GM12875 (cell line): Measurements from ENCODE around the gene CRACDL.

ENCODE experiments used
- H3K4me3 ChIP-seq: one replicate; pipeline ENCODE4 v1.5.1; 2011; ENCODE audit warnings: low read depth, low read length, control low read depth
- TF ChIP-seq, protein P1 (sequence below): IDR thresholded peaks from 2 replicates; pipeline ENCODE4 v1.5.1; 2011; ENCODE audit warnings: low read depth, mild to moderate bottlenecking, control low read depth, inconsistent platforms, low read length, moderate library complexity, borderline replicate concordance; ENCODE audit not compliant: insufficient read depth

CRACDL gene

DNA sequence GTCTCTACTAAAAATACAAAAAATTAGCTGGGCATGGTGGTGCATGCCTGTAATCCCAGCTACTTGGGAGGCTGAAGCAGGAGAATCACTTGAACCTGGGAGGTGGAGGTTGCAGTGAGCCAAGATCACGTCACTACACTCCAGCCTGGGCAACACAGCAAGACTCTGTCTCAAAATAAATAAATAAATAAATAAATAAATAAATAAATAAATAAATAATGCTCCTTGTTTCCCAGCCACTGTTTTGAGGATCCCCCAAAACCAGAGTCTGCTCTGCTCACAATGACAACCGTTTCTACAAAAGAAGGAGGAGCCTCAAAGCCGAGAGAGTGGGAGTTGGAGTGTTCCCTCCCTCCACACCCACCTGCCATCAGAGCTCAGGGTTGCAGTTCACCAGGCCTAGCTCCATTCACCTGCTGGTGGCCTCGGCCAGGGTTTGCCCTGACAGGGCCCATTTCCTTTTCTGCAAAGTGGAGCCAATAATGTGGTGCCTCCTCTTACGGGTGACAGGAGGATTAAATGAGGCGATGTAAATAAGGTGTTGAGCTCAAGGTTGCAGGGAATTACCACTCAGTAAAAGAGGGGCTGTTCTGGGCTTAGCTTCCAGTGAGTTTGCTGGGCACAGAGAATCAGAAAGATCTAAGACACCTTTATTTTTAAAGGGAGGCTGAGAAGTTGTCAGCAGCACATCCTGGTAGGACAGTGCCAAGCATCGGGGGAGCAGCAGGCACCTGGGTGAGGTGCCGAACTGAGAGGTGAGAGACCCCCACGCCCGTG is 25.5 kb downstream of the CRACDL start:
- TF ChIP-seq, protein P1, sequence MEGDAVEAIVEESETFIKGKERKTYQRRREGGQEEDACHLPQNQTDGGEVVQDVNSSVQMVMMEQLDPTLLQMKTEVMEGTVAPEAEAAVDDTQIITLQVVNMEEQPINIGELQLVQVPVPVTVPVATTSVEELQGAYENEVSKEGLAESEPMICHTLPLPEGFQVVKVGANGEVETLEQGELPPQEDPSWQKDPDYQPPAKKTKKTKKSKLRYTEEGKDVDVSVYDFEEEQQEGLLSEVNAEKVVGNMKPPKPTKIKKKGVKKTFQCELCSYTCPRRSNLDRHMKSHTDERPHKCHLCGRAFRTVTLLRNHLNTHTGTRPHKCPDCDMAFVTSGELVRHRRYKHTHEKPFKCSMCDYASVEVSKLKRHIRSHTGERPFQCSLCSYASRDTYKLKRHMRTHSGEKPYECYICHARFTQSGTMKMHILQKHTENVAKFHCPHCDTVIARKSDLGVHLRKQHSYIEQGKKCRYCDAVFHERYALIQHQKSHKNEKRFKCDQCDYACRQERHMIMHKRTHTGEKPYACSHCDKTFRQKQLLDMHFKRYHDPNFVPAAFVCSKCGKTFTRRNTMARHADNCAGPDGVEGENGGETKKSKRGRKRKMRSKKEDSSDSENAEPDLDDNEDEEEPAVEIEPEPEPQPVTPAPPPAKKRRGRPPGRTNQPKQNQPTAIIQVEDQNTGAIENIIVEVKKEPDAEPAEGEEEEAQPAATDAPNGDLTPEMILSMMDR: no peak
- no peak overlapping the region for H3K4me3 ChIP-seq

DNA sequence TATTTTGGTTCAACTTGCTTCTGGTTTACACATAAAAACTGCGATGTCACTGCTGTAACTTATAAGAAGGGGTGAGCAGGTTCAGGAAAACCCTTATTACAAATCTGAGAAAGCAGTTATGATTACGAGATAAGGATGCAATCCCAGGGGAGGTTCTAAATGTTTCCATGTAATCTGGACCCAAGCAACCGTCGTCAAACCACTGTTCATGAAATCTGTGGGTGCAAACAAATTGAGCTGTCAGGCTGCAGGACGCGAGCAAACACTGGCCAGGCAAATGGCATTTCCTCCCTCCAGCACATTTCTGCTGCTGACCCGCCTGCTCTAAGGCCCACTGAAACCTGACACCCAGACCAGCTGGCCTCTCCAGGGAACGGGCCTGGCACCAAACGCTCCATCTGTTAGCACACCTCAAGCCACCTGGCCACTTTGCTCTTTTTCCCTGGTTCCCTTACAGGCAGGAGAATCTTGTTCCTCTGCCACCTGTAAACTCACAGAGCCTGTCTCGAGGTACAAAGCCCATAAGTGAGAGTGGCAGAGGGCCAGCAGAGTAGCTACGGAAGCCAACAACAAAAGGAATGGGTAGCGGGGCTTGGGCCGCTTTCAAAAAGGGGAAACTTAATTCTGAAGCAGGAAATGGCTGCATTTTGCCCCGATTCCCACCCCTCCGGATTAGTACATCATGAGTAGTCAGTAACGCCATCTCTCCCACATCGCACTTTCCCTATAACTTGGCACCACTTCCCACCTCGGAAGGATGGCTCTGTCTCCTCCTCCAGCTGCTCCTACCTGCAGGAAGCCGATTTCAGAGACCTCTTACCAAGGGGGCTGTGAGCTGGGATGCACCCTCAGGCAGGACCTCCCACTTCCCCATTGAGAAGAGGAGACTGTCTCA is 26.5 kb downstream of the CRACDL start:
- TF ChIP-seq, protein P1: no peak

DNA sequence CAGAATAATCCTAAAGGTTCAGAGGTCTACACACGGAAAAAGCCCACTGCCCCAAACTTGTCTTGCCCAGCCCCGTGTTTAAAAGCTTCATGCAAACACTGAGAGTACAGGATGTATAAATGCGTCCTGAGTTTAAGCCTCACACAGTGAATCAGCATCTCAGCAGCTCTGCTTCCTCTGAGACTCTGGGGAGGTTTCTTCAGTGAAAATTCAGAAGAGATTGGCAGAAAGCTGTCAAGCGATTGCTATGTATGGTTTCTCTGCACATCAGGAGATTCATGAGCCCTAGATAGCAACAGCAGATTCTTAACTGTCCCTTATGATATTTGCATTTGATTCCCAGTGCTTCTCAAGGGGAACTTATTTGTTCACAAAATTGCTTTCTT is 27.1 kb downstream of the CRACDL start:
- H3K4me3 ChIP-seq: no peak overlapping the region
- TF ChIP-seq, protein P1: no peak

More for the DNA sequence above, 26.5 kb downstream of the CRACDL start:
- H3K4me3 ChIP-seq: no peak overlapping the region

DNA sequence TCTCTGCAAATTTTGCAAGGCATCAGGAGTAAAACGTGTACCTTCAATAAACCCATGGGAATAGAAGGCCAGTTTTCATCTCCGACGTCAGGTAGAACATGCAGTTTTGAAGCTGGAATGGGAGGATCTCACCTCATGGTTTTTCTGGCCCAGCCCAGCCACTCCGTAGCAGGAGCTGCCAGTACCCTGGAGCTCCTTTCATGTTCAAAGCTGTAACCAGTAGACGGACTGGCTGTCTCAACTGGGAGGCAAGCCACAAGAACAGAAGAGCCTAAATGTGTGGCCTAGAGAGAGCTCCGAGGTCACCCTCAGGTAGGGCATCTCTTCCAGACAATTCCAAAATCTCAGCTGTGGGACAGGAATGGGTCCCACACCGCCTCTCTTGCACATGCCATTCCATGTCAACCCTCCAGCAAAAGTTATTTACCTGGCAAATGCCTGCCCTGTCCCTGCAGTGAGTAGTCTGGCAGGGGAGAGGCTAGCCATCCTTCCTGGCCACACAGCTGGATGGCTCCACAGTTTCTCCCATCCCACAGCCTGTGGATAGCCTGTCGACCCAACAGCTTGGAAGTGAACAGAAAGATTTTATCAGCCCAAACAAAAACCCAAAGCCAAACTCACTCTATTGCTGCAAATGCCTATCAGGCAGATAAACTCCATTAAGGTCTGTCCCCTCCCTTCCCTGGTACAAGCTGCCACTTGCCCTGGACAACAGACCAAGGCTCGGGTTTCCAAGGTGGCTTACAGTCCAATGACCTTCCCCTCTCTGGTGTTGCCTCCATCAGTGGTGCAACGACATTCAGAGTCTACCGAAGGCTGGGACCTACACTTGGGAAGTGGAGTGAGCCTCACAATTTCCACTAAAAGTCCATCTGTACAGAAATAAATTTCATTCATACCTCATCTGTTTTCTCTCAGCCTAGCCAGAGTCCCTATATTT is 27.8 kb downstream of the CRACDL start:
- no peak overlapping the region for H3K4me3 ChIP-seq
- TF ChIP-seq, protein P1: no peak

DNA sequence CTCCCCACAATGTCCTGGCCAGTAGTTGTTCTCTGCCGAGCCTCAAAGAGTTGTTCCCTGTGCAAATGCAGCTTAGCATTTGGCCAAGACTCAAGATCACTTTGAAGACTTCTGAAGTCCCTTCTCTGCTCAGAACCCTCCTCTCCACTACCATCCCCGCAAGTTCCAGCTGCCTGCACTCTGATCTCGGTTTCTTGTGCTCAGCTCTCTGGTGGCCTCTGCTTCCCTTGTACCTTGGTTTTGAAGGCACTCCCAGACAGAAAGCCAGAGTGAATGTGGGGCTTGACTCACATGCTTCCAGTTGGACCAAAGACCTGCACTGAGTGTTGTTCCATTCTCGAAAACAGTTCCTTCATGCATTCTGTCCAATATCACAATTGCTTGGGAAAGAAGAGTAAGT is 28.6 kb downstream of the CRACDL start:
- no peak overlapping the region for H3K4me3 ChIP-seq
- TF ChIP-seq, protein P1: no peak

DNA sequence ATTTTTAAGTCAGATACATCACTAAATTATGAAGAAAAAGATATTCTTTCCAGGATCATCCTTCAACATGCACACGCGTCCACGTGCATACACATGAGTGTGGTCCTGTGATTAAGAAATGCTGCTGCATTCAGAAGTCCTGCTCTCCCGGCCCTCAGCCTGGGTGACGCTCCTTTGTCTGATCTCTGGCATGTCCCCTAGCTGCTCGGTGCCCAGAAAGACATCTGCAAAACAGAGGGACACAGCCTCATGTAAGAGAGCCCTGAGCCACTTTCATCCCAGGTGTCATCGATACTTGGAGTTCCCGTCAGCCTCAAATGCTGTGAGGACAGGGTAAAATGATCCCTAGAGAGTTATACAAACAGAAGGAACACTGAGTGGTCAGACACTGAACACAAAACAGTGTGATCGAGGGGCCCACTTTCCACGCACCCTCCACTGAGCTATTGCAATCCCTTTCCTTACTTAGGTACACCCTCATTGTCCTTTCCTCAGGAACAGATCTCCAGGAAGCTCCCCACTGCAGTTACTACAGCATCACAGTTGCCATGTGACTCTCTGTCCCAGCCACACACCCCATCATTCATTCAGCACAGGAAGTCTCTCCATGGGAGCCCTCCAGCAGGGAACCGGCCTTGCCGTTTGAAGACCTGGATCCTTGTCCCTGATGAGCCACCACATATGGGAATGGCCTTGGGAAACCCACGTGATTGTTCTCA is 32.1 kb downstream of the CRACDL start:
- TF ChIP-seq, protein P1: no peak
- H3K4me3 ChIP-seq: no peak overlapping the region
